ENCODE data around the gene KIF4A. TPM values are rescaled to one million over a fixed set of nuclear protein-coding genes. Genes with fewer than 3 reads are reported as not detected.
"Not testable (repeated sequence)": the region's sequence is repeated elsewhere in the genome, so short reads cannot be mapped to it uniquely, and the experiment has no call there.

The KIF4A gene, protein sequence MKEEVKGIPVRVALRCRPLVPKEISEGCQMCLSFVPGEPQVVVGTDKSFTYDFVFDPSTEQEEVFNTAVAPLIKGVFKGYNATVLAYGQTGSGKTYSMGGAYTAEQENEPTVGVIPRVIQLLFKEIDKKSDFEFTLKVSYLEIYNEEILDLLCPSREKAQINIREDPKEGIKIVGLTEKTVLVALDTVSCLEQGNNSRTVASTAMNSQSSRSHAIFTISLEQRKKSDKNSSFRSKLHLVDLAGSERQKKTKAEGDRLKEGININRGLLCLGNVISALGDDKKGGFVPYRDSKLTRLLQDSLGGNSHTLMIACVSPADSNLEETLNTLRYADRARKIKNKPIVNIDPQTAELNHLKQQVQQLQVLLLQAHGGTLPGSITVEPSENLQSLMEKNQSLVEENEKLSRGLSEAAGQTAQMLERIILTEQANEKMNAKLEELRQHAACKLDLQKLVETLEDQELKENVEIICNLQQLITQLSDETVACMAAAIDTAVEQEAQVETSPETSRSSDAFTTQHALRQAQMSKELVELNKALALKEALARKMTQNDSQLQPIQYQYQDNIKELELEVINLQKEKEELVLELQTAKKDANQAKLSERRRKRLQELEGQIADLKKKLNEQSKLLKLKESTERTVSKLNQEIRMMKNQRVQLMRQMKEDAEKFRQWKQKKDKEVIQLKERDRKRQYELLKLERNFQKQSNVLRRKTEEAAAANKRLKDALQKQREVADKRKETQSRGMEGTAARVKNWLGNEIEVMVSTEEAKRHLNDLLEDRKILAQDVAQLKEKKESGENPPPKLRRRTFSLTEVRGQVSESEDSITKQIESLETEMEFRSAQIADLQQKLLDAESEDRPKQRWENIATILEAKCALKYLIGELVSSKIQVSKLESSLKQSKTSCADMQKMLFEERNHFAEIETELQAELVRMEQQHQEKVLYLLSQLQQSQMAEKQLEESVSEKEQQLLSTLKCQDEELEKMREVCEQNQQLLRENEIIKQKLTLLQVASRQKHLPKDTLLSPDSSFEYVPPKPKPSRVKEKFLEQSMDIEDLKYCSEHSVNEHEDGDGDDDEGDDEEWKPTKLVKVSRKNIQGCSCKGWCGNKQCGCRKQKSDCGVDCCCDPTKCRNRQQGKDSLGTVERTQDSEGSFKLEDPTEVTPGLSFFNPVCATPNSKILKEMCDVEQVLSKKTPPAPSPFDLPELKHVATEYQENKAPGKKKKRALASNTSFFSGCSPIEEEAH
- total RNA-seq = 2.2 TPM

DNA sequence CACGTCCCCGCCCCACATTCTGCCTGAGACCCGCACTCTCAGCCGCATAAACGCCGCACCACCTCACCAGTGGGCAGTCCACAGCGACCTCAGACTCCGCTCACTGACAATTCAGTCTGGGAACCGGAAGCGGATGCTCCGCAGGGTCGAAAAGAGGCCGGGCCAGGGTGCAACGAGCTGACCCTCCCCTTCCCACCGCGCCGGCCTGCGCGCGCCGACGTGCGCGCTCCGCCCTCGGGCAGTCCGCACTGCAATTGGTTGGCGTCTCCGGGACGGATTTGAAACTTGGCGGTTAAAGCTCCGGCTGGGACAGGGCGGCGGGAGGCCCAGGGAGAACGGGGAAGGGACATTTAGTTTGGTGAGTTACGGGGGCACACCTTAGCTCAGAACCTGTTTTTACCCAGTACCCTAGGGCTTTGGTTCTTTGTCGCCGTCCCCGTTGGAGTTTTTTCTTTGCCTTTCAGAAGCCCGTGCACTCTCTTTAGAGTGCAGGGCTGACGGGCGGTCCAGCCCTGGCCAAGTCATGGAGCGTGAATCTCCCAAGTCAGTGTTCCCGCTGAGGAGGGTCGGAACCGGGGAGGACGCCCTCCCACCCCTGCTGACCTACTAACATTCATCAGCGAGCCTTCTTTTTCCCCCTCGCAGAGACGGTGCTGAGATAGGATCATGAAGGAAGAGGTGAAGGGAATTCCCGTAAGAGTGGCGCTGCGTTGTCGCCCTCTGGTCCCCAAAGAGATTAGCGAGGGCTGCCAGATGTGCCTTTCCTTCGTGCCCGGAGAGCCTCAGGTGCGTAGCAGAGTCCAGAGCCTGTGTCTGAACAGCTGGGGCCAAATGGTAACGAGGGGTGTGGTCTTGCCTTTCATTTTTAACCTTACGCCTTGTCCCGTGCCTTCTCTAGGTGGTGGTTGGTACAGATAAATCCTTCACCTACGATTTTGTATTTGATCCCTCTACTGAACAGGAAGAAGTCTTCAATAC is at the start of gene KIF4A, which contains the start of gene PDZD11:
KIF4A (plus strand) TSS at position 312 of the 978 bp plus-strand sequence; CDS start at position 667, 355 bp downstream.
PDZD11 (minus strand) TSS at position 135 of the 978 bp plus-strand sequence. CDS start 586 bp downstream, outside the sequence.
- no peak for DNase-seq (ENCODE audit: extremely low spot score in 2 of 2)
- H3K9me3 ChIP-seq = no peaks in the 10 kb centered on the region
- H3K27me3 ChIP-seq = no peaks in the 10 kb centered on the region
- TF ChIP-seq POLR2AphosphoS5 (IDR thresholded peaks at IDR 0.05; ENCODE audit: insufficient read depth in 1 of 2, low read depth in 1 of 2) = peak; percentile 33 to 49
- no peak for TF ChIP-seq CTCF (IDR thresholded peaks at IDR 0.05)
- no peak for TF ChIP-seq POLR2A (IDR thresholded peaks at IDR 0.05)
- peak within 1 kb of the TSS; percentile 34 to 49 for H3K4me3 ChIP-seq
- intact Hi-C loops (cut with DNase I) = no loop called here
- peaks cover 0 to 3% of the 10 kb centered on the region in 2 donors for H3K36me3 ChIP-seq
- H3K4me1 ChIP-seq = peaks cover 9% of the 10 kb centered on the region
- peak within 1 kb of the TSS; percentile 70 for H3K27ac ChIP-seq

DNA sequence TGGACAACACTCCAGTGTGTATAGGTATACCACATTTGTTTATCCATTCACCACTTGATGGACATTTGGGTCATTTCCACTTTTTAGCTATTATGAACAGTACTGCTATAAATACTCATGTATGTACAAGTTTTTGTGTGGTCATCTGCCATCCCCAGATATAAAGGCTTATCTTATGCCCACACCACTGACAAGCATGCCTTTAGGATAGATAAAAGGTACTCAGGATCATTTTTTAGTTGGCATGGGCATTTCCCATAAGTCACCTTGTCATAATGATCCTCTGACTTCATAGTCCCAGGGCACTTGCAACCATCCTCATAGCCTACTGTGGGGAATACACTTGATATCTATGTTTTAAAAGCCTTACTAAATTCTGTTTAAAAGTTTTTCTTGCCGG is 49.2 kb upstream of the KIF4A start:
- no peaks in the 10 kb centered on the region for H3K36me3 ChIP-seq
- H3K4me3 ChIP-seq = no peak overlapping the region
- DNase-seq (ENCODE audit: extremely low spot score in 2 of 2) = no peak
- H3K27ac ChIP-seq = no peak overlapping the region
- intact Hi-C loops (cut with DNase I) = no loop called here
- no peaks in the 10 kb centered on the region for H3K27me3 ChIP-seq
- H3K4me1 ChIP-seq = no peaks in the 10 kb centered on the region
- no peak for TF ChIP-seq POLR2AphosphoS5 (IDR thresholded peaks at IDR 0.05; ENCODE audit: insufficient read depth in 1 of 2, low read depth in 1 of 2)
- no peak for TF ChIP-seq POLR2A (IDR thresholded peaks at IDR 0.05)
- TF ChIP-seq CTCF (IDR thresholded peaks at IDR 0.05) = no peak
- H3K9me3 ChIP-seq = no peaks in the 10 kb centered on the region

- intact Hi-C loops (cut with DNase I) = no loop called here
- Histone ChIP-seq H3K27ac (no peak overlapping the region), H3K9me3 (no peaks in the 10 kb centered on the region), H3K36me3 (no peaks in the 10 kb centered on the region), H3K27me3 (no peaks in the 10 kb centered on the region), H3K4me1 (no peaks in the 10 kb centered on the region), H3K4me3 (no peak overlapping the region)
- no peak for DNase-seq (ENCODE audit: extremely low spot score in 2 of 2)
- TF ChIP-seq CTCF (IDR thresholded peaks at IDR 0.05) (no peak), POLR2AphosphoS5 (IDR thresholded peaks at IDR 0.05; ENCODE audit: insufficient read depth in 1 of 2, low read depth in 1 of 2) (no peak), POLR2A (IDR thresholded peaks at IDR 0.05) (no peak)
Observed at GRCh38 chrX:70241501-70241900, 48.4 kb upstream of the KIF4A start.

DNA sequence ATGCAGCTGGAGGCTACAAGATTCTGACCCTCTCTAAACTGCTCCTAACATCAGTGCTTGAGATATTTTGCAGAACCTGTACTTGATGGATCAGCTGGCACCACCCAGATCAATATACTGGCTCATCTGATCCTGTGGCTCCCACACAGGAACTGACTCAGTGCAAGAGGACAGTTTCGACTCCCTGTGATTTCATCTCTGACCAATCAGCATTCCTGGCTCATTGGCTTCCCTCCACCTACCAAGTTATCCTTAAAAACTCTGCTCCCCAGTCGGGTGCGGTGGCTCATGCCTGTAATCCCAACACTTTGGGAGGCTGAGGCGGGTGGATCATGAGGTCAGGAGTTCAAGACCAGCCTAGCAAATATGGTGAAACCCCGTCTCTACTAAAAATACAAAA is 46.3 kb upstream of the KIF4A start:
- intact Hi-C loops (cut with DNase I); H3K9me3 ChIP-seq; H3K4me1 ChIP-seq; H3K36me3 ChIP-seq; H3K4me3 ChIP-seq; H3K27ac ChIP-seq; H3K27me3 ChIP-seq; DNase-seq (ENCODE audit: extremely low spot score in 2 of 2): not testable (repeated sequence)

Data from vagina (tissue), 2 donors.